Endothelial cell of umbilical vein (primary cell): Measurements from ENCODE around the gene ZNF618. TPM values are rescaled to one million over a fixed set of nuclear protein-coding genes. Genes with fewer than 3 reads are reported as not detected.

Experiments used
- BruUV-seq: library from RNA; stranded (reverse); fragments of 400-500 nt; replicated peaks from 2 replicates; lab custom pipeline; 2021; lab: Mats Ljungman, UMichigan
- CTCF ChIA-PET: fragments of 300-600, 350-600 bp; sonication (Branson Sonifier 250); formaldehyde crosslinking; loops from one replicate; lab custom pipeline; 2021; ENCODE audit warnings: antibody characterized with exemption, inconsistent platforms; lab: Charles Lee
- POLR2A ChIA-PET: fragments of 300-600, 350-600 bp; sonication (Branson Sonifier 250); formaldehyde crosslinking; loops from one replicate; lab custom pipeline; 2021; ENCODE audit warnings: antibody characterized with exemption, inconsistent platforms; lab: Charles Lee
- DNase-seq: peaks from one replicate; pipeline ENCODE4 v3.0.0-alpha.2; 2011; ENCODE audit warnings: low read depth, low spot score
- FAIRE-seq: peaks from 2 replicates; lab custom pipeline; 2011; peaks lifted over from hg19 to GRCh38; lab: Jason Lieb, UNC
- H2AFZ ChIP-seq: 2 replicates; pipeline ENCODE4 v1.6.0; 2012; ENCODE audit warnings: low read depth, low read length, control low read depth, inconsistent platforms
- H3K27ac ChIP-seq: 2 replicates; pipeline ENCODE4 v1.5.1; 2011; ENCODE audit warnings: low read depth, mild to moderate bottlenecking, control low read depth, low read length, moderate library complexity; ENCODE audit not compliant: insufficient read depth
- H3K27me3 ChIP-seq, 2 experiments: 2 replicates each; pipeline versions ENCODE4 v1.6.0 to v1.6.1; 2011; ENCODE audit warnings: low read length in 2 of 2, mixed read lengths in 1 of 2; ENCODE audit not compliant: control insufficient read depth in 2 of 2, insufficient read depth in 2 of 2
- H3K36me3 ChIP-seq, 2 experiments: 2 replicates in 1 of 2; 3 replicates in 1 of 2; pipeline ENCODE4 v1.5.1; 2011; ENCODE audit warnings: low read length in 2 of 2, mild to moderate bottlenecking in 1 of 2, moderate library complexity in 1 of 2; ENCODE audit not compliant: control insufficient read depth in 2 of 2, insufficient read depth in 2 of 2; ENCODE audit errors: extremely low read depth in 1 of 2
- H3K4me1 ChIP-seq: 3 replicates; pipeline ENCODE4 v1.5.1; 2011; ENCODE audit warnings: mild to moderate bottlenecking, low read length; ENCODE audit not compliant: control insufficient read depth, insufficient read depth; ENCODE audit errors: extremely low read depth
- H3K4me2 ChIP-seq: 2 replicates; pipeline ENCODE4 v1.6.1; 2011; ENCODE audit warnings: low read length, control low read depth, mixed read lengths; ENCODE audit not compliant: insufficient read depth
- H3K4me3 ChIP-seq, 3 experiments: fragments of 200-600 bp in 1 of 3; sonication (generic), shearing (Covaris generic) in 1 of 3; replicated peaks in 1 of 3; 2 replicates each; pipeline ENCODE4 v1.5.1; 2011 to 2016; ENCODE audit warnings: control low read depth in 3 of 3, low read length in 3 of 3, mild to moderate bottlenecking in 2 of 3, inconsistent platforms in 1 of 3, low read depth in 1 of 3, moderate library complexity in 1 of 3; ENCODE audit not compliant: insufficient read depth in 1 of 3
- H3K79me2 ChIP-seq: 2 replicates; pipeline ENCODE4 v1.6.0; 2012; ENCODE audit warnings: low read length, inconsistent platforms; ENCODE audit not compliant: control insufficient read depth, insufficient read depth
- H3K9ac ChIP-seq: replicated peaks from 2 replicates; pipeline ENCODE3; 2011; ENCODE audit warnings: low read length, control low read depth; ENCODE audit not compliant: insufficient read depth; ENCODE audit errors: extremely low read depth
- H3K9me1 ChIP-seq: replicated peaks from 3 replicates; pipeline ENCODE4 v1.6.0; 2011; ENCODE audit warnings: mild to moderate bottlenecking, low read length; ENCODE audit not compliant: control insufficient read depth, insufficient read depth; ENCODE audit errors: extremely low read depth
- H3K9me3 ChIP-seq: replicated peaks from 2 replicates; pipeline ENCODE4 v1.5.1; 2012; ENCODE audit warnings: low read length, inconsistent platforms; ENCODE audit not compliant: control insufficient read depth, insufficient read depth
- H4K20me1 ChIP-seq: replicated peaks from 2 replicates; pipeline ENCODE3; 2011; ENCODE audit warnings: mild to moderate bottlenecking, low read length; ENCODE audit not compliant: control insufficient read depth, insufficient read depth; ENCODE audit errors: extremely low read depth
- CTCF ChIP-seq, 2 donors: IDR thresholded peaks; 1 replicate in 1 of 2; 2 replicates in 1 of 2; pipeline ENCODE4 v1.5.1; 2011; ENCODE audit warnings: low read length in 2 of 2, mild to moderate bottlenecking in 2 of 2, moderate library complexity in 2 of 2, control low read depth in 1 of 2, inconsistent platforms in 1 of 2, low read depth in 1 of 2; ENCODE audit not compliant: insufficient read depth in 1 of 2; ENCODE audit errors: extremely low read depth in 1 of 2
- EZH2 ChIP-seq: IDR thresholded peaks from 2 replicates; pipeline ENCODE4 v1.6.1; 2012; ENCODE audit warnings: borderline replicate concordance, low read depth, mild to moderate bottlenecking, moderate library complexity, low read length, inconsistent platforms; ENCODE audit not compliant: severe bottlenecking
- FOS ChIP-seq: IDR thresholded peaks from 2 replicates; pipeline ENCODE4 v1.6.1; 2011; ENCODE audit warnings: mild to moderate bottlenecking, low read length, moderate library complexity, borderline replicate concordance; ENCODE audit not compliant: insufficient read depth
- GATA2 ChIP-seq: IDR thresholded peaks from 2 replicates; pipeline ENCODE4 v1.7.0; 2011; ENCODE audit warnings: low read depth, mild to moderate bottlenecking, moderate library complexity, mixed read lengths, low read length; ENCODE audit not compliant: insufficient read length, insufficient read depth
- JUN ChIP-seq: IDR thresholded peaks from 2 replicates; pipeline ENCODE4 v1.6.1; 2011; ENCODE audit warnings: borderline replicate concordance, low read depth; ENCODE audit not compliant: insufficient read length, insufficient read depth
- MYC ChIP-seq: IDR thresholded peaks from one replicate; pipeline ENCODE4 v1.6.1; 2011; ENCODE audit warnings: mild to moderate bottlenecking, low read depth, low read length
- POLR2A ChIP-seq: IDR thresholded peaks from 2 replicates; pipeline ENCODE4 v1.6.1; 2012; ENCODE audit warnings: low read depth, mild to moderate bottlenecking, control low read depth, low read length
- POLR2AphosphoS5 ChIP-seq: IDR thresholded peaks from 2 replicates; pipeline ENCODE4 v1.6.1; 2012; ENCODE audit warnings: low read depth, mild to moderate bottlenecking, control low read depth, low read length, moderate library complexity; ENCODE audit not compliant: insufficient read depth
- dilution Hi-C: fragments of 300-500 bp; cut with MboI; formaldehyde crosslinking; loops from one replicate; pipeline ENCODE4 v1.15.0; 2019; ENCODE audit warnings: low sequenced_read_pairs; ENCODE audit not compliant: extremely low pct_ligation_motif_present
- intact Hi-C: fragments of 100-400 bp; cut with micrococcal nuclease; formaldehyde crosslinking; loops from one replicate; pipeline ENCODE4 v1.10.0; 2022
- polyA plus RNA-seq, 4 experiments: library from polyadenylated mRNA; depleted of rRNA in 3 of 4; stranded (reverse) in 3 of 4; unstranded in 1 of 4; fragments of >200 nt; gene quantifications; 2 replicates each; pipeline versions ENCODE4 v1.2.1 to v1.2.3, GENCODE V29; 2011 to 2012; ENCODE audit warnings: missing spikeins in 1 of 4
- total RNA-seq: library from RNA; stranded (reverse); gene quantifications from 2 replicates; pipeline ENCODE4 v1.2.3, GENCODE V29; 2021
- TF ChIP-seq, protein P1 (sequence below): IDR thresholded peaks from 2 replicates; pipeline ENCODE4 v1.6.1; 2011; ENCODE audit not compliant: insufficient read depth, insufficient read length

ZNF618 gene
- total and polyA plus RNA-seq, 2 donors (not counting 3 experiments of a cell fraction or from before 2014, with no cell fraction given) = 22.6 to 80.3 TPM

- H4K20me1 ChIP-seq = peaks cover 3% of the 10 kb centered on the region
- POLR2A ChIA-PET = no interaction called here
- H3K9ac ChIP-seq = no peak overlapping the region
- no TSS peak for BruUV-seq
- peaks cover 2% of the 10 kb centered on the region for H3K4me1 ChIP-seq
- FAIRE-seq = no peak
- intact Hi-C loops (no loop called here), dilution Hi-C loops (no loop called here)
- H2AFZ ChIP-seq = no peak overlapping the region
- no peak for DNase-seq
- no peak overlapping the region for H3K4me3 ChIP-seq
- peaks cover 79% of the 10 kb centered on the region for H3K79me2 ChIP-seq
- no peak overlapping the region for H3K4me2 ChIP-seq
- H3K9me1 ChIP-seq = no peaks in the 10 kb centered on the region
- H3K36me3 ChIP-seq = peaks cover 2 to 4% of the 10 kb centered on the region in 2 experiments
- H3K27ac ChIP-seq = no peak overlapping the region
- H3K9me3 ChIP-seq = no peaks in the 10 kb centered on the region
- CTCF ChIA-PET = no interaction called here
- TF ChIP-seq EZH2 (no peak), FOS (no peak), CTCF (IDR thresholded peaks at IDR 0.05; ENCODE audit: extremely low read depth in 1 of 2, insufficient read depth in 1 of 2, low read depth in 1 of 2, low read length in 2 of 2) (no peak), POLR2A (no peak), JUN (no peak), POLR2AphosphoS5 (no peak), GATA2 (no peak), MYC (no peak)
- TF ChIP-seq, protein P1, sequence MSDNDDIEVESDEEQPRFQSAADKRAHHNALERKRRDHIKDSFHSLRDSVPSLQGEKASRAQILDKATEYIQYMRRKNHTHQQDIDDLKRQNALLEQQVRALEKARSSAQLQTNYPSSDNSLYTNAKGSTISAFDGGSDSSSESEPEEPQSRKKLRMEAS = no peak
- H3K27me3 ChIP-seq = no peaks in the 10 kb centered on the region
Observed at GRCh38 chr9:113918697-113919350, 42.7 kb downstream of the ZNF618 start.
